PC-9 (cell line): ENCODE results near the gene DTX4. TPM values are rescaled to one million over a fixed set of nuclear protein-coding genes. Genes with fewer than 3 reads are reported as not detected.
A peak's percentile ranks its signal among the peaks of the same experiment; 100 is the strongest.

Experiments used
- BruUV-seq: library from RNA; stranded (reverse); fragments of 400-500 nt; replicated peaks from 2 replicates; lab custom pipeline; 2021; lab: Mats Ljungman, UMichigan
- CTCF ChIA-PET: fragments of 300-600 bp; sonication (Branson Sonifier 250); formaldehyde crosslinking; loops from one replicate; lab custom pipeline; 2022; ENCODE audit warnings: antibody characterized with exemption; lab: Charles Lee
- POLR2A ChIA-PET: fragments of 300-600 bp; sonication (Branson Sonifier 250); formaldehyde crosslinking; loops from one replicate; lab custom pipeline; 2022; ENCODE audit warnings: antibody characterized with exemption; ENCODE audit not compliant: unreplicated experiment; lab: Charles Lee
- DNase-seq, 2 experiments: peaks; one replicate each; pipeline versions ENCODE4 v3.0.0 to v3.0.0-alpha.2; 2015 to 2022; ENCODE audit warnings: mixed read lengths in 1 of 2
- H2AFZ ChIP-seq: fragments of 200-600 bp; sonication (generic); 2 replicates; pipeline ENCODE4 v1.8.1; 2017; ENCODE audit warnings: antibody characterized with exemption
- H3F3A ChIP-seq: fragments of 200-600 bp; sonication (generic); 2 replicates; pipeline ENCODE4 v1.8.1; 2017; ENCODE audit warnings: antibody characterized with exemption, mild to moderate bottlenecking, low read depth; ENCODE audit not compliant: insufficient read depth
- H3K27ac ChIP-seq: fragments of 200-600 bp; sonication (generic); 2 replicates; pipeline ENCODE4 v1.6.1; 2016; ENCODE audit warnings: mixed run types
- H3K27me3 ChIP-seq: fragments of 200-600 bp; sonication (generic); 2 replicates; pipeline ENCODE4 v1.6.1; 2016; ENCODE audit warnings: low read depth, mixed run types; ENCODE audit not compliant: insufficient read depth
- H3K36me3 ChIP-seq: fragments of 200-600 bp; sonication (generic); 2 replicates; pipeline ENCODE4 v1.6.1; 2016; ENCODE audit warnings: low read depth, mixed run types
- H3K4me1 ChIP-seq: fragments of 200-600 bp; sonication (generic); replicated peaks from 2 replicates; pipeline ENCODE4 v1.6.1; 2016; ENCODE audit warnings: mixed run types; ENCODE audit not compliant: insufficient read depth
- H3K4me2 ChIP-seq: fragments of 200-600 bp; sonication (generic); 2 replicates; pipeline ENCODE4 v1.6.1; 2017; ENCODE audit warnings: mixed run types
- H3K4me3 ChIP-seq: fragments of 200-600 bp; sonication (generic); 2 replicates; pipeline ENCODE4 v1.6.1; 2016; ENCODE audit warnings: mixed run types
- H3K79me2 ChIP-seq: fragments of 200-600 bp; sonication (generic); 2 replicates; pipeline ENCODE4 v1.6.1; 2017; ENCODE audit warnings: low read depth, mixed run types
- H3K9me2 ChIP-seq: fragments of 200-600 bp; sonication (generic); 2 replicates; pipeline ENCODE4 v1.8.1; 2017; ENCODE audit warnings: mild to moderate bottlenecking; ENCODE audit not compliant: insufficient read depth
- H3K9me3 ChIP-seq: fragments of 200-600 bp; sonication (generic); 2 replicates; pipeline ENCODE4 v1.8.1; 2016; ENCODE audit warnings: low read depth; ENCODE audit not compliant: insufficient read depth
- H4K20me1 ChIP-seq: fragments of 200-600 bp; sonication (generic); 2 replicates; pipeline ENCODE4 v1.8.1; 2017; ENCODE audit not compliant: insufficient read depth
- EZH2 ChIP-seq: fragments of 200-600 bp; sonication (generic); IDR thresholded peaks from 2 replicates; pipeline ENCODE4 v1.8.0; 2017; ENCODE audit warnings: antibody characterized with exemption, low read depth
- intact Hi-C: fragments of 100-400 bp; cut with micrococcal nuclease; formaldehyde crosslinking; loops from one replicate; pipeline ENCODE4 v1.10.0; 2022; ENCODE audit not compliant: unreplicated experiment
- total RNA-seq: library from RNA; stranded (reverse); gene quantifications from 2 replicates; pipeline ENCODE4 v1.2.3, GENCODE V29; 2021
- TF ChIP-seq, protein P1 (sequence below): fragments of 200-600 bp; sonication (generic); conservative IDR thresholded peaks from 2 replicates; pipeline ENCODE4 v1.6.1; 2017; ENCODE audit warnings: mixed run types, antibody characterized with exemption, mild to moderate bottlenecking, moderate library complexity

DTX4 gene
- total RNA-seq, 1 experiment from 2014 or later: 34.5 TPM

DNA sequence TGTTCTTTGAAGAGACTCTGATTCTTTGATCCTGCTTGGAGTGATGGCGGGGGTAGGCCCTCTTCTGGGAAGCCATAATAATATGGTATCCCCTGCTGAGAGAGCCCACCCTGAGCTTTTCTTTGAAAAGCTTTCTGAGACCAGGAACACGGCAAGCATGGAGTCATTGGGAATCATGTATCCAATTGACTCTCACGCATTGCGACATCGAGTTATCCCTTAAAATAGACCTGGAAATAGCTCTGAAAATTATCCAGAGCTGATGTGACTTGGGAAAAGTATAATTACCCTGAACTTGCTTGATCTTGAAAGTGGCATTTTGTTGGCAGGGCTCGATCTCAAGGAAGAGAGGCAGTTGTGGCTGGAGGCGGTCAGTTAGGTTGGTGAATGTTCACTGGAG, 77.6 kb downstream of the DTX4 start:
- no peaks in the 10 kb centered on the region for H3K9me2 ChIP-seq
- H3K27ac ChIP-seq: no peak overlapping the region
- intact Hi-C loops: no loop called here
- no peak overlapping the region for H2AFZ ChIP-seq
- H3K4me1 ChIP-seq: peaks cover 22% of the 10 kb centered on the region
- BruUV-seq: no TSS peak
- no peaks in the 10 kb centered on the region for H3K9me3 ChIP-seq
- H4K20me1 ChIP-seq: no peaks in the 10 kb centered on the region
- DNase-seq: no peak
- ChIA-PET POLR2A (no interaction called here), CTCF (no interaction called here)
- no peaks in the 10 kb centered on the region for H3K79me2 ChIP-seq
- TF ChIP-seq, protein P1, sequence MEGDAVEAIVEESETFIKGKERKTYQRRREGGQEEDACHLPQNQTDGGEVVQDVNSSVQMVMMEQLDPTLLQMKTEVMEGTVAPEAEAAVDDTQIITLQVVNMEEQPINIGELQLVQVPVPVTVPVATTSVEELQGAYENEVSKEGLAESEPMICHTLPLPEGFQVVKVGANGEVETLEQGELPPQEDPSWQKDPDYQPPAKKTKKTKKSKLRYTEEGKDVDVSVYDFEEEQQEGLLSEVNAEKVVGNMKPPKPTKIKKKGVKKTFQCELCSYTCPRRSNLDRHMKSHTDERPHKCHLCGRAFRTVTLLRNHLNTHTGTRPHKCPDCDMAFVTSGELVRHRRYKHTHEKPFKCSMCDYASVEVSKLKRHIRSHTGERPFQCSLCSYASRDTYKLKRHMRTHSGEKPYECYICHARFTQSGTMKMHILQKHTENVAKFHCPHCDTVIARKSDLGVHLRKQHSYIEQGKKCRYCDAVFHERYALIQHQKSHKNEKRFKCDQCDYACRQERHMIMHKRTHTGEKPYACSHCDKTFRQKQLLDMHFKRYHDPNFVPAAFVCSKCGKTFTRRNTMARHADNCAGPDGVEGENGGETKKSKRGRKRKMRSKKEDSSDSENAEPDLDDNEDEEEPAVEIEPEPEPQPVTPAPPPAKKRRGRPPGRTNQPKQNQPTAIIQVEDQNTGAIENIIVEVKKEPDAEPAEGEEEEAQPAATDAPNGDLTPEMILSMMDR: no peak
- no peak for TF ChIP-seq EZH2
- peaks cover 17% of the 10 kb centered on the region; the same call in 1 of the 2 replicates for H3F3A ChIP-seq
- no peak overlapping the region for H3K4me3 ChIP-seq
- no peaks in the 10 kb centered on the region for H3K36me3 ChIP-seq
- no peaks in the 10 kb centered on the region for H3K27me3 ChIP-seq
- H3K4me2 ChIP-seq: no peak overlapping the region

DNA sequence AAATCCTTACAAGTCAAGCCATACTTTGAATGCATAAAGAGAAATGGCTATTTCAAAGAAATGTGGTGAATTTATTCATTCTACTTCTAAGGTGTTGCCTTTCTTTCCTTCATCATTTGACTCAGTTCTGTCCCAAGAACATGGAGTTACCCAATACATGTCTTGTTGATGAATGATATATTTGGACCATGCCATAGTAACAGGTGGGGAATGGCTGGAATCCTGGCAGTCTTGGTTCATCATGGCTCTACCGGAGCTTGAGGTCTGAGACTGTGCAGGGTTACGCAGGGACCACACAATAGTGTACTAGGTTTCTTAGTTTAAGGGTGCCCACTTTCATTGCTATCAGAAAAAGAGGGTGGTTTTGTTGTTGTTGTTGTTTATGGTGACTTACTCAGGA, 81.1 kb downstream of the DTX4 start:
- H3K4me1 ChIP-seq: peaks cover 25% of the 10 kb centered on the region
- intact Hi-C loops: no loop called here
- peak in 1 of 2 experiments; percentile 27 for DNase-seq
- POLR2A ChIA-PET: no interaction called here
- no peaks in the 10 kb centered on the region for H3K36me3 ChIP-seq
- no peak overlapping the region for H2AFZ ChIP-seq
- no peaks in the 10 kb centered on the region for H3K9me2 ChIP-seq
- BruUV-seq: no TSS peak
- H3K79me2 ChIP-seq: no peaks in the 10 kb centered on the region
- H3K27ac ChIP-seq: no peak overlapping the region
- H4K20me1 ChIP-seq: no peaks in the 10 kb centered on the region
- no peak overlapping the region for H3K4me2 ChIP-seq
- H3K27me3 ChIP-seq: no peaks in the 10 kb centered on the region
- no peak overlapping the region for H3K4me3 ChIP-seq
- H3K9me3 ChIP-seq: no peaks in the 10 kb centered on the region
- CTCF ChIA-PET: no interaction called here
- TF ChIP-seq, protein P1: no peak
- no peak for TF ChIP-seq EZH2
- H3F3A ChIP-seq: peaks cover 8% of the 10 kb centered on the region; the same call in 1 of the 2 replicates

DNA sequence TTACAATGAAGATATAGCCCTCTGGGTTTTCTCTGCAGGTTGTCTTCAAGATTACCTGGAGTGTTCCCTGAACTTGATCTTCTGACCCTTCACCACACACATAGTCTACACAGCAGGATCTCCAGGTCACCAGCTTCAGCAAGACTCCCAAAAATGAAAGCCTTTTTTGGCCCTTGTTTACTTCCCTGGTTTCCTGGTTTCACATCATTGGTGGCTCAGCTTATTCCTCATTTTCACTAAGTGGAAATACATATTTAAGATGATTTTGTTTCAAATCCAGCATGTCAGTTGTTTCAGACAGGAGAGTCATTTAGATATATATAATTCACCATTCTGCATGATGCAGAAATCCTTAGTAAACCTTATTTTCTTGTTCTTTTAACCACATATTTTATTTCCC, 82.4 kb downstream of the DTX4 start:
- TF ChIP-seq, protein P1: no peak
- no peak for TF ChIP-seq EZH2
- no peaks in the 10 kb centered on the region for H4K20me1 ChIP-seq
- peaks cover 17% of the 10 kb centered on the region for H3K4me1 ChIP-seq
- DNase-seq: peak in 1 of 2 experiments; percentile 10
- intact Hi-C loops: no loop called here
- no TSS peak for BruUV-seq
- H3K79me2 ChIP-seq: no peaks in the 10 kb centered on the region
- no peaks in the 10 kb centered on the region for H3K9me2 ChIP-seq
- POLR2A ChIA-PET: interaction anchor here (0.6 kb wide), 1 partner anchor 82 kb away, joined by 6 read pairs; the partner anchor contains the start of gene DTX4
- H3K9me3 ChIP-seq: no peaks in the 10 kb centered on the region
- no peaks in the 10 kb centered on the region for H3K27me3 ChIP-seq
- CTCF ChIA-PET: no interaction called here
- no peak overlapping the region for H3K4me3 ChIP-seq
- no peak overlapping the region for H3K27ac ChIP-seq
- H3K4me2 ChIP-seq: no peak overlapping the region
- peaks cover 3% of the 10 kb centered on the region; the same call in 1 of the 2 replicates for H3F3A ChIP-seq
- H3K36me3 ChIP-seq: no peaks in the 10 kb centered on the region
- no peak overlapping the region for H2AFZ ChIP-seq
